Glomerular endothelial cell (primary cell): Measurements from ENCODE around the gene CAPN13. TPM values are rescaled to one million over a fixed set of nuclear protein-coding genes. Genes with fewer than 3 reads are reported as not detected.

Experiments
- DNase-seq: peaks from one replicate; pipeline ENCODE4 v3.0.0-alpha.2; 2011; ENCODE audit warnings: low read depth, low spot score; ENCODE audit errors: extremely low read depth
- total RNA-seq: library from RNA; depleted of rRNA; stranded (reverse); fragments of >200 nt; gene quantifications from 2 replicates; pipeline ENCODE4 v1.2.3, GENCODE V29; 2015

CAPN13 gene
- not detected in 2 replicates for total RNA-seq

GRCh38 chr2:30807249-30807648 lies at the start of gene CAPN13:
Gene CAPN13 (minus strand): TSS chr2:30807446. CDS start chr2:30787325, 20,121 bp downstream.
- no peak for DNase-seq

GRCh38 chr2:30847841-30848240 lies 40.6 kb upstream of the CAPN13 start:
- DNase-seq = no peak

GRCh38 chr2:30847329-30847728 lies 40.1 kb upstream of the CAPN13 start:
- no peak for DNase-seq

- DNase-seq = no peak
These were observed 21.3 kb upstream of the CAPN13 start for GRCh38 chr2:30828586-30828985.

- DNase-seq = no peak
These were observed 19.7 kb upstream of the CAPN13 start for GRCh38 chr2:30826916-30827315.

GRCh38 chr2:30826481-30826880 lies 19.2 kb upstream of the CAPN13 start:
- DNase-seq = no peak

- DNase-seq = no peak
These were observed 16.2 kb upstream of the CAPN13 start for GRCh38 chr2:30823452-30823851.

GRCh38 chr2:30821960-30822359 lies 14.7 kb upstream of the CAPN13 start:
- no peak for DNase-seq

GRCh38 chr2:30820381-30821055 lies 13.3 kb upstream of the CAPN13 start:
- DNase-seq = no peak

GRCh38 chr2:30809938-30810337 lies 2.7 kb upstream of the CAPN13 start:
- no peak for DNase-seq

- DNase-seq = no peak
These were observed 1.4 kb upstream of the CAPN13 start for GRCh38 chr2:30808695-30809094.

- no peak for DNase-seq
These were observed 4.0 kb downstream of the CAPN13 start for GRCh38 chr2:30803281-30803680.

GRCh38 chr2:30802611-30803010 lies 4.6 kb downstream of the CAPN13 start:
- DNase-seq = no peak

- no peak for DNase-seq
These were observed 5.3 kb downstream of the CAPN13 start for GRCh38 chr2:30801821-30802455.

GRCh38 chr2:30800159-30800558 lies 7.1 kb downstream of the CAPN13 start:
- DNase-seq = no peak

GRCh38 chr2:30799366-30799765 lies 7.9 kb downstream of the CAPN13 start:
- DNase-seq = no peak

GRCh38 chr2:30798536-30798991 lies 8.7 kb downstream of the CAPN13 start:
- DNase-seq = no peak

- no peak for DNase-seq
These were observed 9.7 kb downstream of the CAPN13 start for GRCh38 chr2:30797381-30798015.

- DNase-seq = no peak
These were observed 10.5 kb downstream of the CAPN13 start for GRCh38 chr2:30796699-30797098.

GRCh38 chr2:30792521-30792920 lies 14.7 kb downstream of the CAPN13 start:
- DNase-seq = no peak

GRCh38 chr2:30790879-30791278 lies 16.4 kb downstream of the CAPN13 start:
- no peak for DNase-seq

- DNase-seq = no peak
These were observed 17.5 kb downstream of the CAPN13 start for GRCh38 chr2:30789670-30790210.
